Ecto neural progenitor cell (in vitro differentiated cells): Measurements from ENCODE around the gene BABAM2.

Experiments
- DNase-seq: peaks from one replicate; pipeline ENCODE4 v3.0.0-alpha.2; 2018; ENCODE audit warnings: low spot score

BABAM2 gene

GRCh38 chr2:27911458-27912210 is 21.1 kb downstream of the BABAM2 start:
- no peak for DNase-seq

DNA sequence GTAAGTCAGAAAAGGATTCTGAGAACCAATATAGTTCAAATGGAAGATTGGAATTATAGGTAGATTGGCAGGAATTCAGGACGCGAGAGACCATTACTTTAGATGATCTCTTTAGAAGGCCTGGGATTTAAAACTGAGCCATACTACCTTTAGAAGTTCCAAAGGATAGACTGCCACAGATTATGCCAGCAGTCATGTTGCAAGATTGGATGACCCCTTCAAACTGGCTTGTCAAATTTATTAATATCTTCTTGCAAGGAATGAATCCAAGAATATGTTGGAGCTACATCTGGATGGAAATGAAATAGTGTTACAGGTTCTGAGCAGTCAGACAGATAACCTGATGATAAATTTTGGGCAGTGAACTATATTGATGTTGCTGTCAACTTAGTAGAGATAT is 22.0 kb downstream of the BABAM2 start:
- no peak for DNase-seq

- DNase-seq = no peak
Observed at GRCh38 chr2:27914041-27914804, 23.7 kb downstream of the BABAM2 start.

DNA sequence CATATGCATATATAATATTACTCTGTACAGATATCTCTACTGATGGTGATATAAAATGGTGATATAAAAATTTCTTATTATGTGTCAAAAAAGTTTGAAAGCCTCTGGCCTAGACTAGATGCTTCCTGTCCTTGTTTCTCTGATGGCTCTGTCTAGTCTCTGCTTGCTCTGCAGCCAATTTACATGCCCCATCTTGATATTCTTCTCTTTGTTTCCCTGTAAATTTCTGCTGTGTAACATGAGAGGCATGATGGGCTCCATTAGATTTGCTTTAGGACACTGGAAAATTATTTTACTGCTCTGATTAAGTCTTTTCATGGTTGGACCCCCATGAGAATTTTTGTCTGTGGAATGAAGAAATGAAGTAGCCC is 24.3 kb downstream of the BABAM2 start:
- no peak for DNase-seq

- DNase-seq = no peak
Observed at GRCh38 chr2:27915191-27915590, 24.7 kb downstream of the BABAM2 start.

GRCh38 chr2:27915874-27916273 is 25.3 kb downstream of the BABAM2 start:
- DNase-seq = no peak

GRCh38 chr2:27916293-27916995 is 25.9 kb downstream of the BABAM2 start:
- no peak for DNase-seq

GRCh38 chr2:27920148-27920885 is 29.8 kb downstream of the BABAM2 start:
- DNase-seq = no peak

- DNase-seq = no peak
Observed at GRCh38 chr2:27921424-27921823, 30.9 kb downstream of the BABAM2 start.

DNA sequence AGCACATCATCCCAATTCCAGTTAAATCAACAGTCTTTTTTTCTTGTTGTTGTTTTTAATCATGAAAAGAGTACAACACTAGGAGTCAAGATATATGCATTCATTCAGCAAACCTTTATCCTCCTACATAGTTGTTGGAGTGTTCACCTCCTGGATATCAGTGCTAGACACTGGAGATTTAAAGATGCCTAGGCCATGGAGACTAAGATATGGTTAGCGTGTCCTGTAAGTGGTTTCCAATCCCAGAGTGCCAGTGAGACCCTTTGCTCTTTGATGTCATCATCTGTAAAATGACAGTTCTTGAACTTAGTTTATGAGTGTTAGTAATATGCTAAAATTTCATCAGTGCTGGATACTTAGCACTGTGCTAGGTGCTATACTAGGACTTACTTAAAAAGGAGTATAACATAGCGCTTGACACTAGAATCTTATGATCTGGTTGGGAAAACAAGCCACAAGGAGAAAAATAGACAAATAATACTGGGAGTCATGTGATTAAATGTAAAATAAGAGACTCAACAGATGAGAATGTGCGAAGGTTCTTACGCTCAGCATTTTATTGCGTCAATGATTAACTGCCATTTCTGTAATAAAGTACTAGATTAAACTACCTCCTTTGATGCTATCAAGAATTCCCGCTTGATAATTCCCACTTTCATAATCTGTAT is 31.5 kb downstream of the BABAM2 start:
- no peak for DNase-seq

DNA sequence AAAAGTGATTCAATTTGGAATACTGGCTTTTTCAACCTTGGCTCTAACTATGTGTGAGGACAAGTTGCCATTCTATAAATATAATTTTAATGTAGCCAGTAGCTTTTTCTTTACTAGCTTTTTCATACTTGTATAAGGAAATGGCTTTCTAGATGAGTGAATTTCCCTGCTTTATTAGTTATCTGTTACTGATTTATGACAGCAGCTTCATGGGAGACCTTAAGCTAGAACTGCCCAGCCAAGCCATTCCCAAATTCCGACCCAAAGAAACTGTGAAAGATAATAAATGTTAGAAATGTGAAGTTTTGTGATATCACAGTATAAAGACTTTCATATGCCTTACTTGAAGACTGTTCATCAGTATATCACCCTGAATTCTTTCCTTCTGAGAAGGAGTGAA is 32.3 kb downstream of the BABAM2 start:
- DNase-seq = no peak

DNA sequence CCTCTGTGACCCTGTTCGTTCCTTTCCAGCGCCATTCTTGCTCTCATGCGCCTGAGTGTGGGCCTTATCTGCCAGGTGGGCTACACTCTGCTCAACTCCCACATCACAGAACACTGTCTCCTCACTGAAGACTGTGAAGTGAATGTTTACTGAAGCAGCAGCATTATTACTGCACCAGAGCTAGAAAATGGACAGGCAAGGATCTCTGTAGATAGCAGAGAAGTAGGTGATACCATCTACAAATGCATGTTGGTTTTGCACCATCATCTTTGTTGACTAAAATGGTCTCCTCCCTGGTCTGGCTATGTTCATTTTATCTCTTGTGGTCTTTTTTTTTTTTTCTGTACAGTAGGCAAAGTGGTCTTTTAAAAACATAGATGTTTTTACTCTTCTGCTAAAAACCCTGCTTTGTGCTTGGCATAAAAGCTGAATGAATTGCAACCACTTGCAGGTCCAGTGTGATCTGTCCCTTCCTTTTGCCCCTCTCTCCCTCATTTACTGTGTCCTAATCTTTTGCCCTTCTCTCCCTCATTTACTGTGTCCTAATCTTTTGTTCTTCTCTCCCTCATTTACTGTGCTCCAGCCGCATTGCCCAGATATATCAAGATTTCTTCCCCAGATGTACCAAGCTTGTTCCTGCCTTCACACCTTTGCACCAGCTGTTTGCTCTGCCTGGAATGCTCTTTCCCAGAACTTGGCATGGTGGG is 35.4 kb downstream of the BABAM2 start:
- no peak for DNase-seq

GRCh38 chr2:27929916-27930486 is 39.5 kb downstream of the BABAM2 start:
- no peak for DNase-seq

- DNase-seq = no peak
Observed at GRCh38 chr2:27931361-27931950, 40.9 kb downstream of the BABAM2 start.

GRCh38 chr2:27932396-27932795 is 41.9 kb downstream of the BABAM2 start:
- DNase-seq = no peak

DNA sequence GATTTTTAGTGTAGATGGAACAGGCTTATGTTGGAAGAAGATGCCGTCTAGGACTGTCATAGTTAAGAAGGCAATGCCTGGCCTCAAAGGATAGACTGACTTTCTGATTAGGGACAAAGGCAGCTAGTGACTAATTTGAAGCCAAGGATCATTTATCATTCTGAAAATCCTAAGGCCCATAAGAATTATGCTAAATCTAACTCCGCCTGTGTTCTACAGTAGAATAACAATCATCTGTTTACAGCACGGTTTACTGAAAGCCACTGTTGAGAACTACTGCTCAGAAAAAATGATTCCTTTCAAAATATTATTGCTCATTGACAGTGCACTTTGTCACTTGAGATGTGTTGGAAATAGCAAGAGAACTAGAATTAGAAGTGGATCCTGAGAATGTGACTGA is 44.5 kb downstream of the BABAM2 start:
- DNase-seq = no peak

DNA sequence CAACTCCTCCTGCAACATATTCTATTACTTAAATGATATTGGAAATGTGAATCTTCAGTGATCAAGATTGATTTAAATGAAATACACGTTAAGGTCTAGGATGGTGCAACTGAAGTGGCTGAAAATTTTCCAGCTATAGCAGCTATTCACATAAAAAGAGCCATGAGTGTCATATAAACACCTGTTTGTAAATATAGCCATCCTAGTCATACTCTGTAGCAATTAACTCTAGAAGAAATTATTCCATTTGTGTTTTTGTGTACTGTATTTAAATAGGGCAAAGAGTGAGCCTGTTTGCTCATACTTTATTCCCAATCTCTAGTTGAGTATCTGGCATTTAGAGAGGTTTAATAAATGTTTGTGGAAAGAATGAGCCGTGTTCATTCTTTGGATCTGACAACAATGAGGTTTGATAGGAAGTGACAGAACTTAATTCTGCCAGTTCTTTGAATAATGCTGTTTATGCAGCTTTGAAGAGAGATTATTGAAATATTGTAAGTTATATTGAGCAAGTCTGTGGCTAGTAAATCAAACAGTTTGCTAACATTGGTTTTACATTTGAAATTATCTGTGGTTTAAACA is 49.7 kb downstream of the BABAM2 start:
- DNase-seq = no peak

GRCh38 chr2:27940982-27941381 is 50.5 kb downstream of the BABAM2 start:
- DNase-seq = no peak

GRCh38 chr2:27942612-27943547 is 52.4 kb downstream of the BABAM2 start:
- DNase-seq = no peak
